Trophoblast cell (in vitro differentiated cells and primary cell): ENCODE results near the gene AP1S3.

Experiments used
- DNase-seq, 2 donors: peaks; one replicate each; pipeline ENCODE4 v3.0.0-alpha.2; 2016
- H2AFZ ChIP-seq: 2 replicates; pipeline ENCODE4 v1.6.1; 2013; ENCODE audit warnings: low read length, moderate library complexity, mild to moderate bottlenecking; ENCODE audit not compliant: insufficient read depth, poor library complexity
- H2AK5ac ChIP-seq: 2 replicates; pipeline ENCODE4 v1.6.1; 2013; ENCODE audit warnings: mild to moderate bottlenecking, low read length
- H2BK120ac ChIP-seq: 2 replicates; pipeline ENCODE4 v1.6.1; 2013; ENCODE audit warnings: low read length, mild to moderate bottlenecking, moderate library complexity; ENCODE audit not compliant: insufficient read depth, poor library complexity
- H2BK12ac ChIP-seq: 2 replicates; pipeline ENCODE4 v1.6.1; 2013; ENCODE audit warnings: mild to moderate bottlenecking, low read length, moderate library complexity
- H2BK5ac ChIP-seq: 2 replicates; pipeline ENCODE4 v1.6.1; 2013; ENCODE audit warnings: low read length, low read depth, moderate library complexity, mild to moderate bottlenecking; ENCODE audit not compliant: poor library complexity
- H3K14ac ChIP-seq: 2 replicates; pipeline ENCODE4 v1.6.1; 2013; ENCODE audit warnings: mild to moderate bottlenecking, low read length
- H3K18ac ChIP-seq: 2 replicates; pipeline ENCODE4 v1.6.1; 2013; ENCODE audit warnings: mild to moderate bottlenecking, low read length
- H3K23ac ChIP-seq: 2 replicates; pipeline ENCODE4 v1.6.1; 2013; ENCODE audit warnings: low read length
- H3K27ac ChIP-seq: 2 replicates; pipeline ENCODE4 v1.5.1; 2013; ENCODE audit warnings: low read depth, mild to moderate bottlenecking, inconsistent platforms, low read length, moderate library complexity
- H3K27me3 ChIP-seq: 2 replicates; pipeline ENCODE4 v1.6.1; 2013; ENCODE audit warnings: inconsistent platforms, mild to moderate bottlenecking, low read length, moderate library complexity; ENCODE audit not compliant: insufficient read depth
- H3K36me3 ChIP-seq, 2 experiments: 1 replicate in 1 of 2; 2 replicates in 1 of 2; pipeline ENCODE4 v1.6.1; 2013; ENCODE audit warnings: low read length in 2 of 2, mild to moderate bottlenecking in 2 of 2, moderate library complexity in 1 of 2; ENCODE audit not compliant: insufficient read depth in 2 of 2, control insufficient read depth in 1 of 2
- H3K4ac ChIP-seq: 2 replicates; pipeline ENCODE4 v1.6.1; 2013; ENCODE audit warnings: low read depth, mild to moderate bottlenecking, low read length, moderate library complexity
- H3K4me1 ChIP-seq, 2 experiments: 1 replicate in 1 of 2; 2 replicates in 1 of 2; pipeline ENCODE4 v1.6.1; 2013; ENCODE audit warnings: low read length in 2 of 2, mild to moderate bottlenecking in 2 of 2, moderate library complexity in 1 of 2; ENCODE audit not compliant: insufficient read depth in 2 of 2, control insufficient read depth in 1 of 2
- H3K4me2 ChIP-seq: 2 replicates; pipeline ENCODE4 v1.6.1; 2013; ENCODE audit warnings: inconsistent platforms, mild to moderate bottlenecking, low read length, moderate library complexity
- H3K4me3 ChIP-seq: 2 replicates; pipeline ENCODE4 v1.5.1; 2013; ENCODE audit warnings: mild to moderate bottlenecking, low read depth, low read length, inconsistent platforms
- H3K79me1 ChIP-seq: one replicate; pipeline ENCODE4 v1.6.1; 2013; ENCODE audit warnings: low read length
- H3K79me2 ChIP-seq: 2 replicates; pipeline ENCODE4 v1.6.1; 2013; ENCODE audit warnings: low read length, mild to moderate bottlenecking; ENCODE audit not compliant: control insufficient read depth, insufficient read depth, poor library complexity
- H3K9ac ChIP-seq: 2 replicates; pipeline ENCODE4 v1.6.1; 2013; ENCODE audit warnings: mild to moderate bottlenecking, low read length
- H3K9me3 ChIP-seq: 2 replicates; pipeline ENCODE4 v1.6.1; 2013; ENCODE audit warnings: low read depth, mild to moderate bottlenecking, control low read depth, inconsistent platforms, low read length; ENCODE audit not compliant: insufficient read depth
- H4K12ac ChIP-seq: 2 replicates; pipeline ENCODE4 v1.6.1; 2013; ENCODE audit warnings: low read depth, mild to moderate bottlenecking, low read length, moderate library complexity
- H4K8ac ChIP-seq: 2 replicates; pipeline ENCODE4 v1.6.1; 2013; ENCODE audit warnings: low read depth, mild to moderate bottlenecking, low read length, moderate library complexity
- H4K91ac ChIP-seq: one replicate; pipeline ENCODE4 v1.6.1; 2013; ENCODE audit warnings: low read depth, mild to moderate bottlenecking, low read length, moderate library complexity
- WGBS: extraction: QIAGEN DNeasy Blood & Tissue Kit; methylation state at CpG from one replicate; pipeline ENCODE4 v1.1.7; 2013; ENCODE audit warnings: missing lambda C conversion rate; ENCODE audit not compliant: insufficient read length, insufficient coverage; ENCODE audit errors: extremely low coverage; 5-methylcytosine and 5-hydroxymethylcytosine counted together

The AP1S3 gene

DNA sequence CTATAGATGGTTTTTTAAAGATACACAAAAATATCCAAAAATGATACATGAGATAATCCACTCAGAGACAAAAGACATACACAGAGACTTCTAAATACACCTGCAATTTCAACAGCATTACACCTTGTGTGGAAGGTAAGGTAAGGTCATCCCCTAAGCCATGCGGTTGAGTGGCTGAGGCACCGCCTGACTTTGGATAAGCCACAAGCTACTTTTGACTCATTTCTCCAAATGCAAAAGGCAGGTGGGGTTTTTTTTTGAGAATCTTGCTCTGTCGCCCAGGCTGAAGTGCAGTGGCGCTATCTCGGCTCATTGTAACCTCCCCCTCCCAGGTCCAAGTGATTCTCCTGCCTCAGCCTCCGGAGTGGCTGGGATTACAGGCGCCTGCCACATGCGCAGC is 13.1 kb downstream of the AP1S3 start:
- Histone ChIP-seq H3K79me2 (no peaks in the 10 kb centered on the region), H2BK12ac (no peak overlapping the region), H4K8ac (no peak overlapping the region), H3K4me1 (peaks cover 0 to 2% of the 10 kb centered on the region in 2 experiments), H3K14ac (no peak overlapping the region), H3K4me2 (no peak overlapping the region), H3K9me3 (no peaks in the 10 kb centered on the region), H4K12ac (no peak overlapping the region), H3K27ac (no peak overlapping the region), H3K79me1 (no peaks in the 10 kb centered on the region), H3K9ac (no peak overlapping the region), H2BK5ac (no peak overlapping the region), H3K4ac (no peak overlapping the region), H2AFZ (no peak overlapping the region), H2BK120ac (no peak overlapping the region), H3K18ac (no peak overlapping the region), H2AK5ac (no peak overlapping the region), H3K23ac (no peak overlapping the region), H3K4me3 (no peak overlapping the region), H3K36me3 (no peaks in the 10 kb centered on the region), H3K27me3 (no peaks in the 10 kb centered on the region), H4K91ac (no peak overlapping the region)
- whole genome bisulfite sequencing, result no CpG with 5 or more reads among the region's 8 CpGs
- no peak for DNase-seq

DNA sequence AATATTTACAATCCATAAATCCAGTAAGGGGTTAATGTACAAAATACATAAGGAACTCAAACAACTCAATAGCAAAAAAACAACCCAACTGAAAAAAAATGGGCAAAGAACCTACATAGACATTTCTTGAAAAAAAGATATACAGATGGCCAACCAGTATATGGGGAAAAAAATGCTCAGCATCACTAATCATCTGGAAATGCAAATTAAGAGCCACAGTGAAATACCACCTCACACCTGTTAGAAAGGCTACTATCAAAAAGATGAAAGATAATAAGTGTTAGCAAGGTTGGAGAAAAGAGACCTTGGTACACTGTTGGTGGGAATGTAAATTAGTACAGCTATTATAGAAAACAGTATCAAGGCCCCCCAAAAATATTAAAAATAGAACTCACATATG is 14.6 kb downstream of the AP1S3 start:
- no peak for DNase-seq
- no peak overlapping the region for H3K4ac ChIP-seq
- no peaks in the 10 kb centered on the region for H3K9me3 ChIP-seq
- H2AFZ ChIP-seq, result no peak overlapping the region
- H3K27ac ChIP-seq, result no peak overlapping the region
- H2AK5ac ChIP-seq, result no peak overlapping the region
- no peak overlapping the region for H3K4me3 ChIP-seq
- no peak overlapping the region for H4K8ac ChIP-seq
- no peaks in the 10 kb centered on the region for H3K79me1 ChIP-seq
- no peak overlapping the region for H3K14ac ChIP-seq
- no peaks in the 10 kb centered on the region for H3K27me3 ChIP-seq
- no peak overlapping the region for H2BK12ac ChIP-seq
- no peak overlapping the region for H3K9ac ChIP-seq
- H2BK5ac ChIP-seq, result no peak overlapping the region
- H4K12ac ChIP-seq, result no peak overlapping the region
- peaks cover 0 to 2% of the 10 kb centered on the region in 2 experiments for H3K4me1 ChIP-seq
- no peaks in the 10 kb centered on the region for H3K79me2 ChIP-seq
- no peak overlapping the region for H3K23ac ChIP-seq
- no peak overlapping the region for H3K4me2 ChIP-seq
- H3K18ac ChIP-seq, result no peak overlapping the region
- no peak overlapping the region for H2BK120ac ChIP-seq
- no peak overlapping the region for H4K91ac ChIP-seq
- H3K36me3 ChIP-seq, result no peaks in the 10 kb centered on the region

DNA sequence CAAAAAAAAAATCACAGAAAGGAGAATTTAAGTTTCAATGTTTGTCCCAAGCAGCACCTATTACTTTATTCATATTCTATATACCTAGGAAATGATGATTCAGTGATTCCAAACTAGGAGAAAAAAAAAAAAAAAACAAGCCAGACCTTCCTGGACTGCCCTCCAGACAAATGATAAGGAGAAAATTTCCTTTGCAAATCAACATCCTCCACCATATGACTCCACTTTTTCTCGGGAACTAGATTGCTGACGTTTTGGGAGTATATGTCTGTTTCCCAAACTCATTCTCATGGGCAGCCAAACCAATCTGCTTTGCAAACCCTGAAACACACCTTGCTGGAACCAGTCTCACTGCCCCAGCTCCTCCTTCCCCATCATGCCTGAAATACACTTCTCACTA is 16.8 kb downstream of the AP1S3 start:
- Histone ChIP-seq H4K91ac (no peak overlapping the region), H3K9me3 (no peaks in the 10 kb centered on the region)

DNA sequence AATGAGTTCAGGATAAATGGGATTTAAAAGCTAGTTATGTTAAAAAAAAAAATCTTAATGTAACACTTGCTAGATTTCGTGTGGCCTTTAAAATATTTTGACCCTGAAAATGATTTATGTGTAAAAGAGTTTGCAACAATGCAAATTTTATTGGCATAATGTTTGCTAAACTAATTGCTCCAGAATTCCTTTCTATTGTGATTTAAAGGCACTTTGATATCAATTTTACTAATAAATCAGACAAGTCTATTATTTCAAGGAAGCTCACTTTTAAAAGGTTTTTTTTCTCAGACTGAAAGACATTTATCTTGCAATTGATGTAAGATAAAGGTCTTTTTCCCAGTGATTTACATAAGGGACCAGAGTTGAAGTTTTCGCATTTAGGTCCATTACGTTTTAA is 17.5 kb downstream of the AP1S3 start:
- H3K4me3 ChIP-seq, result no peak overlapping the region
- H3K14ac ChIP-seq, result no peak overlapping the region
- H3K79me1 ChIP-seq, result no peaks in the 10 kb centered on the region
- no peak overlapping the region for H3K4me2 ChIP-seq
- H3K23ac ChIP-seq, result no peak overlapping the region
- no peak overlapping the region for H4K12ac ChIP-seq
- no peaks in the 10 kb centered on the region for H3K9me3 ChIP-seq
- no peaks in the 10 kb centered on the region for H3K27me3 ChIP-seq
- H3K18ac ChIP-seq, result no peak overlapping the region
- DNase-seq, result no peak
- H3K79me2 ChIP-seq, result no peaks in the 10 kb centered on the region
- no peak overlapping the region for H3K27ac ChIP-seq
- no peak overlapping the region for H2BK5ac ChIP-seq
- H4K91ac ChIP-seq, result no peak overlapping the region
- no peak overlapping the region for H2AFZ ChIP-seq
- H3K4me1 ChIP-seq, result peaks cover 0 to 2% of the 10 kb centered on the region in 2 experiments
- no peak overlapping the region for H4K8ac ChIP-seq
- no peak overlapping the region for H2BK12ac ChIP-seq
- no CpG with 5 or more reads among the region's 3 CpGs for WGBS
- H3K36me3 ChIP-seq, result no peaks in the 10 kb centered on the region
- H3K9ac ChIP-seq, result no peak overlapping the region
- no peak overlapping the region for H2BK120ac ChIP-seq
- no peak overlapping the region for H3K4ac ChIP-seq
- H2AK5ac ChIP-seq, result no peak overlapping the region

More for the DNA sequence above, 16.8 kb downstream of the AP1S3 start:
- Histone ChIP-seq H3K4ac (no peak overlapping the region), H3K4me1 (peaks cover 0 to 2% of the 10 kb centered on the region in 2 experiments), H4K8ac (no peak overlapping the region), H3K4me3 (no peak overlapping the region), H3K4me2 (no peak overlapping the region), H3K36me3 (no peaks in the 10 kb centered on the region), H2BK120ac (no peak overlapping the region), H3K23ac (no peak overlapping the region), H3K9ac (no peak overlapping the region), H2AK5ac (no peak overlapping the region), H3K79me2 (no peaks in the 10 kb centered on the region), H3K79me1 (no peaks in the 10 kb centered on the region), H3K27ac (no peak overlapping the region), H2BK5ac (no peak overlapping the region), H3K27me3 (no peaks in the 10 kb centered on the region), H4K12ac (no peak overlapping the region), H3K14ac (no peak overlapping the region), H3K18ac (no peak overlapping the region), H2AFZ (no peak overlapping the region), H2BK12ac (no peak overlapping the region)
- no CpG with 5 or more reads among the region's 2 CpGs for WGBS
- no peak for DNase-seq
